HG03175 (cell line): ENCODE data around the gene PIK3C2G.

Source experiments
- ATAC-seq: cut with Tn5 transposase; IDR thresholded peaks from one replicate; pipeline ENCODE4 v1.9.1; 2021; ENCODE audit warnings: mild to moderate bottlenecking, moderate library complexity; ENCODE audit not compliant: unreplicated experiment

Gene PIK3C2G

GRCh38 chr12:18546399-18546798 is 285.1 kb downstream of the PIK3C2G start:
- no peak for ATAC-seq

GRCh38 chr12:18549598-18549997 is 288.3 kb downstream of the PIK3C2G start:
- no peak for ATAC-seq

GRCh38 chr12:18551106-18551505 is 289.8 kb downstream of the PIK3C2G start:
- no peak for ATAC-seq

GRCh38 chr12:18551701-18552100 is 290.4 kb downstream of the PIK3C2G start:
- ATAC-seq, result no peak

GRCh38 chr12:18552829-18553228 is 291.5 kb downstream of the PIK3C2G start:
- ATAC-seq, result no peak

GRCh38 chr12:18556161-18556560 is 294.8 kb downstream of the PIK3C2G start:
- no peak for ATAC-seq

- no peak for ATAC-seq
Measured at GRCh38 chr12:18559242-18559641, 297.9 kb downstream of the PIK3C2G start.

GRCh38 chr12:18562531-18562930 is 301.2 kb downstream of the PIK3C2G start:
- ATAC-seq, result no peak

- ATAC-seq, result no peak
Measured at GRCh38 chr12:18564306-18564705, 303.0 kb downstream of the PIK3C2G start.

GRCh38 chr12:18567787-18568186 is 306.5 kb downstream of the PIK3C2G start:
- ATAC-seq, result no peak

- ATAC-seq, result no peak
Measured at GRCh38 chr12:18570543-18570942, 309.2 kb downstream of the PIK3C2G start.

GRCh38 chr12:18576104-18576626 is 314.8 kb downstream of the PIK3C2G start:
- no peak for ATAC-seq

GRCh38 chr12:18576648-18577047 is 315.3 kb downstream of the PIK3C2G start:
- no peak for ATAC-seq

- no peak for ATAC-seq
Measured at GRCh38 chr12:18578191-18578590, 316.9 kb downstream of the PIK3C2G start.

GRCh38 chr12:18580291-18580690 is 319.0 kb downstream of the PIK3C2G start:
- no peak for ATAC-seq

GRCh38 chr12:18580706-18581105 is 319.4 kb downstream of the PIK3C2G start:
- no peak for ATAC-seq

GRCh38 chr12:18581232-18581962 is 320.1 kb downstream of the PIK3C2G start:
- ATAC-seq, result no peak

- no peak for ATAC-seq
Measured at GRCh38 chr12:18583655-18584054, 322.3 kb downstream of the PIK3C2G start.

- ATAC-seq, result no peak
Measured at GRCh38 chr12:18586581-18586980, 325.3 kb downstream of the PIK3C2G start.

- ATAC-seq, result no peak
Measured at GRCh38 chr12:18589316-18589715, 328.0 kb downstream of the PIK3C2G start.

GRCh38 chr12:18591473-18591872 is 330.2 kb downstream of the PIK3C2G start:
- no peak for ATAC-seq

- ATAC-seq, result no peak
Measured at GRCh38 chr12:18595412-18595811, 334.1 kb downstream of the PIK3C2G start.

- ATAC-seq, result no peak
Measured at GRCh38 chr12:18601962-18602361, 340.6 kb downstream of the PIK3C2G start.
